ENCODE results near the gene ITPKC.
"Not testable (repeated sequence)": the region's sequence is repeated elsewhere in the genome, so short reads cannot be mapped to it uniquely, and the experiment has no call there.

Gene ITPKC

GRCh38 chr19:40742477-40742876 lies 25.6 kb downstream of the ITPKC start:
- DNase-seq, result no peak

GRCh38 chr19:40742886-40743285 lies 26.0 kb downstream of the ITPKC start:
- no peak for DNase-seq

GRCh38 chr19:40743926-40744325 lies 27.0 kb downstream of the ITPKC start:
- no peak for DNase-seq

- no peak for DNase-seq
Measured at GRCh38 chr19:40744554-40745401, 27.9 kb downstream of the ITPKC start.

- no peak for DNase-seq
Measured at GRCh38 chr19:40745402-40745780, 28.5 kb downstream of the ITPKC start.

- no peak for DNase-seq
Measured at GRCh38 chr19:40747536-40747935, 30.6 kb downstream of the ITPKC start.

GRCh38 chr19:40750058-40750873 lies 33.4 kb downstream of the ITPKC start, which contains the start of gene ACTMAP:
TSS of gene ACTMAP (minus strand) at chr19:40750477. CDS start at chr19:40749803, 674 bp downstream.
- DNase-seq, result peak; percentile 99

GRCh38 chr19:40750874-40751537 lies 34.1 kb downstream of the ITPKC start, which contains the start of gene SNRPA:
TSS of gene SNRPA (plus strand) at chr19:40751203. CDS start at chr19:40751409, 206 bp downstream.
- DNase-seq, result peak; percentile 90

- no peak for DNase-seq
Measured at GRCh38 chr19:40752257-40752781, 35.4 kb downstream of the ITPKC start.

GRCh38 chr19:40754611-40755247 lies 37.8 kb downstream of the ITPKC start:
- no peak for DNase-seq

- no peak for DNase-seq
Measured at GRCh38 chr19:40755248-40755624, 38.3 kb downstream of the ITPKC start.

- DNase-seq, result no peak
Measured at GRCh38 chr19:40755791-40756190, 38.9 kb downstream of the ITPKC start.

- no peak for DNase-seq
Measured at GRCh38 chr19:40756502-40757110, 39.7 kb downstream of the ITPKC start.

GRCh38 chr19:40758491-40758890 lies 41.6 kb downstream of the ITPKC start:
- DNase-seq, result no peak

- DNase-seq, result no peak
Measured at GRCh38 chr19:40759352-40759751, 42.4 kb downstream of the ITPKC start.

GRCh38 chr19:40762754-40763470 lies 46.0 kb downstream of the ITPKC start:
- no peak for DNase-seq

GRCh38 chr19:40763526-40763925 lies 46.6 kb downstream of the ITPKC start:
- no peak for DNase-seq

- no peak for DNase-seq
Measured at GRCh38 chr19:40763963-40764362, 47.1 kb downstream of the ITPKC start.

GRCh38 chr19:40766385-40766784 lies 49.5 kb downstream of the ITPKC start:
- DNase-seq, result not testable (repeated sequence)

- no peak for DNase-seq
Measured at GRCh38 chr19:40768869-40769268, 52.0 kb downstream of the ITPKC start.
